ENCODE measurements around the gene HOXA3.

GRCh38 chr7:27142580-27143022, 9.8 kb downstream of the HOXA3 start:
- TF ChIP-seq POLR2A (IDR thresholded peaks at IDR 0.05), result no peak
- TF ChIP-seq EP300 (IDR thresholded peaks at IDR 0.05), result no peak
